Ascending aorta (tissue), 2 donors: Measurements from ENCODE around the gene NCCRP1. TPM values are rescaled to one million over a fixed set of nuclear protein-coding genes. Genes with fewer than 3 reads are reported as not detected.

Experiments
- DNase-seq, 2 donors: peaks; one replicate each; pipeline ENCODE4 v3.0.0-alpha.2; 2019; ENCODE audit warnings: low spot score in 2 of 2
- H3K27ac ChIP-seq, 2 donors: fragments of 200-600 bp; sonication (generic); one replicate each; pipeline ENCODE4 v1.5.1; 2016 to 2017; ENCODE audit warnings: mild to moderate bottlenecking in 1 of 2
- H3K27me3 ChIP-seq: fragments of 200-600 bp; sonication (generic); one replicate; pipeline ENCODE4 v1.5.1; 2017
- H3K36me3 ChIP-seq, 2 donors: fragments of 200-600 bp; sonication (generic); one replicate each; pipeline ENCODE4 v1.5.1; 2016
- H3K4me1 ChIP-seq, 2 donors: fragments of 200-600 bp; sonication (generic); one replicate each; pipeline ENCODE4 v1.5.1; 2016 to 2017; ENCODE audit warnings: mild to moderate bottlenecking in 1 of 2
- H3K4me3 ChIP-seq, 2 donors: fragments of 200-600 bp; sonication (generic); one replicate each; pipeline ENCODE4 v1.5.1; 2016 to 2017; ENCODE audit warnings: mild to moderate bottlenecking in 1 of 2
- H3K9me3 ChIP-seq, 2 donors: fragments of 200-600 bp; sonication (generic); one replicate each; pipeline ENCODE4 v1.5.1; 2016
- CTCF ChIP-seq, 3 experiments: fragments of 200-600 bp in 2 of 3; fragments of 450-650 bp in 1 of 3; sonication (generic) in 2 of 3; IDR thresholded peaks; one replicate each; pipeline ENCODE4 v1.5.1; 2016 to 2019; ENCODE audit warnings: antibody characterized with exemption in 3 of 3, mild to moderate bottlenecking in 1 of 3, moderate library complexity in 1 of 3
- intact Hi-C: fragments of 100-400 bp; cut with DNase I; formaldehyde crosslinking; loops from one replicate; pipeline ENCODE4 v1.15.1; 2023
- total RNA-seq: library from RNA; depleted of rRNA; stranded (reverse); fragments of >200 nt; gene quantifications from one replicate; pipeline ENCODE4 v1.1.0, GENCODE V29; 2016

Gene NCCRP1
- total RNA-seq, 1 donor from 2014 or later, result not detected

GRCh38 chr19:39200066-39200802, 3.5 kb downstream of the NCCRP1 start:
- intact Hi-C loops, result no loop called here
- H3K9me3 ChIP-seq, result no peaks in the 10 kb centered on the region
- no peaks in the 10 kb centered on the region for H3K36me3 ChIP-seq
- H3K4me3 ChIP-seq, result no peak overlapping the region
- peaks cover 22% of the 10 kb centered on the region for H3K27me3 ChIP-seq
- H3K4me1 ChIP-seq, result no peaks in the 10 kb centered on the region
- TF ChIP-seq CTCF (IDR thresholded peaks at IDR 0.05), result no peak
- H3K27ac ChIP-seq, result no peak overlapping the region
- no peak for DNase-seq

GRCh38 chr19:39200803-39201115, 4.0 kb downstream of the NCCRP1 start:
- intact Hi-C loops, result no loop called here
- H3K9me3 ChIP-seq, result no peaks in the 10 kb centered on the region
- H3K4me3 ChIP-seq, result no peak overlapping the region
- H3K27ac ChIP-seq, result no peak overlapping the region
- H3K36me3 ChIP-seq, result no peaks in the 10 kb centered on the region
- no peak for DNase-seq
- peaks cover 22% of the 10 kb centered on the region for H3K27me3 ChIP-seq
- no peak for TF ChIP-seq CTCF (IDR thresholded peaks at IDR 0.05)
- H3K4me1 ChIP-seq, result no peaks in the 10 kb centered on the region

GRCh38 chr19:39202998-39203355, 6.2 kb downstream of the NCCRP1 start:
- H3K4me1 ChIP-seq, result no peaks in the 10 kb centered on the region
- no peak overlapping the region for H3K27ac ChIP-seq
- peaks cover 8% of the 10 kb centered on the region for H3K27me3 ChIP-seq
- no peaks in the 10 kb centered on the region for H3K36me3 ChIP-seq
- H3K9me3 ChIP-seq, result no peaks in the 10 kb centered on the region
- TF ChIP-seq CTCF (IDR thresholded peaks at IDR 0.05), result no peak
- DNase-seq, result no peak
- H3K4me3 ChIP-seq, result no peak overlapping the region
- intact Hi-C loops, result no loop called here

- no peak for TF ChIP-seq CTCF (IDR thresholded peaks at IDR 0.05)
- peaks cover 8% of the 10 kb centered on the region for H3K27me3 ChIP-seq
- H3K9me3 ChIP-seq, result no peaks in the 10 kb centered on the region
- no peak within 1 kb of the TSS for H3K27ac ChIP-seq
- intact Hi-C loops, result no loop called here
- H3K4me1 ChIP-seq, result no peaks in the 10 kb centered on the region
- no peaks in the 10 kb centered on the region for H3K36me3 ChIP-seq
- no peak for DNase-seq
- H3K4me3 ChIP-seq, result no peak within 1 kb of the TSS
Observed at GRCh38 chr19:39203372-39204341, 6.9 kb downstream of the NCCRP1 start, which contains the start of gene SYCN. Gene SYCN, minus strand, starts transcription at chr19:39204263. Its CDS starts 9 bp downstream, at chr19:39204254.

- no peaks in the 10 kb centered on the region for H3K9me3 ChIP-seq
- no peak overlapping the region for H3K27ac ChIP-seq
- peaks cover 8% of the 10 kb centered on the region for H3K27me3 ChIP-seq
- no peak overlapping the region for H3K4me3 ChIP-seq
- TF ChIP-seq CTCF (IDR thresholded peaks at IDR 0.05), result no peak
- DNase-seq, result no peak
- intact Hi-C loops, result no loop called here
- no peaks in the 10 kb centered on the region for H3K36me3 ChIP-seq
- no peaks in the 10 kb centered on the region for H3K4me1 ChIP-seq
Observed at GRCh38 chr19:39205449-39205764, 8.6 kb downstream of the NCCRP1 start.
